ENCODE results near the gene CNPY1.

DNA sequence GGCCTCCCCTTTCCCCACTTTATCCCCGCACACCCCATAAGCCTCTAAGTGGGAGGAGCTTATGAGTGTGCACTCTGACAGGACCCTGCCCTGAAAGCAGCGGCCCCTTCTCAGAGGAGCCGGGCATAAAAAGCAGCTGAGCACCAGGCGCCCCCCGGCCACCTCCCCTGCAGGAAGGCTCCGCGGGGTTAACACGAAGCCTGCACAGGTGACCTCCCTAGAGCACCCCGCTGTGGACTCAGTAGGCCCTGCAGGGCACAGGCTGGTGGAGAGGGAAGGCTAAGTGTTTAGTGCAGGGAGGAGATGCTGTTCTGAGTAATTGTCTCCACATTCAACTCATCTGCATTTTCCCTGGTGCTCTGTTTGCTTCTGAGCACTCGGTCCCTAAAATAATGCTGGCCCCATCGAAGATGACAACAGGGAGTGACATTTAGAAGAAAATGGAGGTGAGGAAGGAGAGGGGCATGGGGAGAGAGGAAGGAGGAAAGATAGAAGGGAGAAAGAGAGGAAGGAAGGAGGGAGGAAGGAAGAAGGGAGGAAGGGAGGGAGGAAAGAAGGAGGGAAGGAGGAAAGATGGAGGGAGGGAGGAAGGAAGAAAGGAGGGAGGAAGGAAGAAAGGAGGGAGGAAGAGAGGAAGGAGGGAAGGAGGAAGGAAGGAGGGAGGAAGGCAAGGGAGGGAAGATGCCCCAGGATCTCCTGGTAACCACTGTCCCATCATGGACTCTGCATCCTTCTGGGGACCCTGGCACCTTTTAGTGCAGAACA lies 25.4 kb upstream of the CNPY1 start:
- TF ChIP-seq, protein P1, sequence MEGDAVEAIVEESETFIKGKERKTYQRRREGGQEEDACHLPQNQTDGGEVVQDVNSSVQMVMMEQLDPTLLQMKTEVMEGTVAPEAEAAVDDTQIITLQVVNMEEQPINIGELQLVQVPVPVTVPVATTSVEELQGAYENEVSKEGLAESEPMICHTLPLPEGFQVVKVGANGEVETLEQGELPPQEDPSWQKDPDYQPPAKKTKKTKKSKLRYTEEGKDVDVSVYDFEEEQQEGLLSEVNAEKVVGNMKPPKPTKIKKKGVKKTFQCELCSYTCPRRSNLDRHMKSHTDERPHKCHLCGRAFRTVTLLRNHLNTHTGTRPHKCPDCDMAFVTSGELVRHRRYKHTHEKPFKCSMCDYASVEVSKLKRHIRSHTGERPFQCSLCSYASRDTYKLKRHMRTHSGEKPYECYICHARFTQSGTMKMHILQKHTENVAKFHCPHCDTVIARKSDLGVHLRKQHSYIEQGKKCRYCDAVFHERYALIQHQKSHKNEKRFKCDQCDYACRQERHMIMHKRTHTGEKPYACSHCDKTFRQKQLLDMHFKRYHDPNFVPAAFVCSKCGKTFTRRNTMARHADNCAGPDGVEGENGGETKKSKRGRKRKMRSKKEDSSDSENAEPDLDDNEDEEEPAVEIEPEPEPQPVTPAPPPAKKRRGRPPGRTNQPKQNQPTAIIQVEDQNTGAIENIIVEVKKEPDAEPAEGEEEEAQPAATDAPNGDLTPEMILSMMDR (conservative IDR thresholded peaks at IDR 0.05) = no peak
- no peak for TF ChIP-seq ZFX (IDR thresholded peaks at IDR 0.05)

All from C4-2B (cell line).